Panc1 (cell line): ENCODE results near the gene TTLL11. TPM values are rescaled to one million over a fixed set of nuclear protein-coding genes. Genes with fewer than 3 reads are reported as not detected.

Source experiments
- ATAC-seq: fragments of 200-7000 bp; cut with Tn5 transposase; 2 replicates; pipeline ENCODE4 v1.9.1; 2020; ENCODE audit warnings: mild to moderate bottlenecking, moderate library complexity
- BruUV-seq: library from RNA; stranded (reverse); fragments of 400-500 nt; replicated peaks from 2 replicates; lab custom pipeline; 2021; lab: Mats Ljungman, UMichigan
- CTCF ChIA-PET: fragments of 300-600 bp; sonication (Branson Sonifier 250); formaldehyde crosslinking; loops from one replicate; lab custom pipeline; 2022; ENCODE audit warnings: antibody characterized with exemption; lab: Charles Lee
- POLR2A ChIA-PET: fragments of 300-600 bp; sonication (Branson Sonifier 250); formaldehyde crosslinking; loops from one replicate; lab custom pipeline; 2022; ENCODE audit warnings: antibody characterized with exemption; lab: Charles Lee
- DNase-seq: peaks from one replicate; pipeline ENCODE4 v3.0.0-alpha.2; 2010; ENCODE audit warnings: low read depth, low spot score
- H3K27ac ChIP-seq: 2 replicates; pipeline ENCODE4 v1.5.1; 2011; ENCODE audit warnings: mild to moderate bottlenecking, low read length, inconsistent platforms
- H3K27me3 ChIP-seq: fragments of 200-500 bp; sonication (Bioruptor generic); 2 replicates; pipeline ENCODE4 v1.6.0; 2014; ENCODE audit warnings: low read length, inconsistent platforms; ENCODE audit not compliant: control insufficient read depth, insufficient read depth
- H3K36me3 ChIP-seq: fragments of 200-500 bp; sonication (Bioruptor generic); 2 replicates; pipeline ENCODE4 v1.5.1; 2014; ENCODE audit warnings: inconsistent platforms, mild to moderate bottlenecking, low read length, moderate library complexity; ENCODE audit not compliant: control insufficient read depth, insufficient read depth
- H3K4me1 ChIP-seq: 2 replicates; pipeline ENCODE4 v1.5.1; 2011; ENCODE audit warnings: inconsistent platforms, mild to moderate bottlenecking, low read length, moderate library complexity; ENCODE audit not compliant: control insufficient read depth, insufficient read depth
- H3K4me3 ChIP-seq, 2 experiments: 2 replicates each; pipeline ENCODE4 v1.5.1; 2011 to 2012; ENCODE audit warnings: low read depth in 2 of 2, low read length in 2 of 2, mild to moderate bottlenecking in 2 of 2, inconsistent platforms in 1 of 2, moderate library complexity in 1 of 2
- H3K9me3 ChIP-seq: fragments of 200-500 bp; sonication (Bioruptor generic); 2 replicates; pipeline ENCODE4 v1.5.1; 2014; ENCODE audit warnings: low read depth, mild to moderate bottlenecking, inconsistent platforms, low read length, moderate library complexity; ENCODE audit not compliant: control insufficient read depth, insufficient read depth
- CTCF ChIP-seq: fragments of 450-650 bp; IDR thresholded peaks from 2 replicates; pipeline ENCODE4 v1.5.1; 2017; ENCODE audit warnings: mild to moderate bottlenecking
- POLR2AphosphoS5 ChIP-seq: IDR thresholded peaks from 2 replicates; pipeline ENCODE4 v1.6.1; 2012; ENCODE audit warnings: mild to moderate bottlenecking, low read depth, low read length, moderate library complexity
- SIN3A ChIP-seq: IDR thresholded peaks from 2 replicates; pipeline ENCODE4 v1.6.1; 2012; ENCODE audit warnings: low read depth, mild to moderate bottlenecking, low read length, moderate library complexity, borderline replicate concordance; ENCODE audit not compliant: insufficient read depth
- TCF7L2 ChIP-seq: IDR thresholded peaks from 2 replicates; pipeline ENCODE4 v1.6.1; 2011; ENCODE audit warnings: mild to moderate bottlenecking, low read depth, low read length, inconsistent platforms
- in situ Hi-C: cut with HindIII; loops from 2 replicates; pipeline ENCODE4 v1.10.0; 2016; ENCODE audit warnings: low sequenced_read_pairs, low pct_unique_long_range_greater_than_20kb
- intact Hi-C: fragments of 100-400 bp; cut with micrococcal nuclease; formaldehyde crosslinking; loops from one replicate; pipeline ENCODE4 v1.10.0; 2022; ENCODE audit not compliant: unreplicated experiment
- total RNA-seq: library from RNA; stranded (reverse); gene quantifications from one replicate; pipeline ENCODE4 v1.2.1, GENCODE V29; 2021; ENCODE audit not compliant: unreplicated experiment
- TF ChIP-seq, protein P1 (sequence below), 2 experiments: IDR thresholded peaks; 2 replicates each; pipeline ENCODE4 v1.6.1; 2011 to 2012; ENCODE audit warnings: low read depth in 2 of 2, control low read depth in 1 of 2, low read length in 1 of 2, mild to moderate bottlenecking in 1 of 2, moderate library complexity in 1 of 2; ENCODE audit not compliant: insufficient read depth in 1 of 2

The TTLL11 gene
- total RNA-seq, 1 experiment from 2014 or later = 1.1 TPM

DNA sequence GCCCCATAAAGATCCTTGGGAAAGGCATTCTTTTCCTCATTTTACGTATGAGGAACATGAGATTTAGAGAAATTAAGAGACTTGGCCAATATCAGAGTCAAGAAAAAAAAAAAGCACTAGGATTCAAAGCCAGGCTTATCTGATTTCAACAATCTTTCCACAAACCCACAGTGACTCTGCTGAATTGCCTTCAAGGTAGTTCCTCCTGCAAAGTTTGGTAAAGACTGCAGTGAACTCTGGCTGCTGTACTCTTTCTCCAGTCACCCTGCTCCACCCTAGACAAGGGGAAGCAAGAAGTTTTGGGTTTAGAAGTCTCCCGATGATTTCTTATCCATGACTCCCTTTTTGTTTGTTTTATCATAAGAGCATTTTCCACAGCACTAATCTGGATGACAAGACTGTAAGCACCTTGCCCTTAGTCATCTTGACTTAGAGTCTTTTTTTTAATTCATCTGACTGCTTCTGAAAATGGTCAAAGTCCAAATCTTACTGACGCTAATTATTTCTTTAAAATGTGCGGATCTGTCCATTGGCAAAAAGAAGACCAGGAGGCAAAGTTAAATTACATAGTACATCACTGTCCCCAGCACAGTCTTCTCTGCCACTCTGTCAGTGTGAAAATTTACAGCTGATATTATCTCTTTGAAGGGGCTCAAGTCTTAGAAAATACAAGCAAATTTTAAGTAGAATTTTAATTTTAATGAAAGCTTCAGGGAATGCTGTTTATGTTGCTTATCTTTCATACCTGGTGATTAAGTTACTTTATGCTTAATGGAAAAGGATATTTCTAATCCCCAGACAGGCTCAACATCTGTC is 180.1 kb downstream of the TTLL11 start:
- no peak overlapping the region for H3K4me3 ChIP-seq
- no peak overlapping the region for H3K27ac ChIP-seq
- ChIA-PET CTCF (no interaction called here), POLR2A (no interaction called here)
- DNase-seq (no peak), ATAC-seq (no peak)
- no peaks in the 10 kb centered on the region for H3K36me3 ChIP-seq
- TF ChIP-seq POLR2AphosphoS5 = no peak
- in situ Hi-C loops = no loop called here
- H3K27me3 ChIP-seq = no peaks in the 10 kb centered on the region
- intact Hi-C loops = no loop called here
- no TSS peak for BruUV-seq
- no peaks in the 10 kb centered on the region for H3K9me3 ChIP-seq
- H3K4me1 ChIP-seq = no peaks in the 10 kb centered on the region

DNA sequence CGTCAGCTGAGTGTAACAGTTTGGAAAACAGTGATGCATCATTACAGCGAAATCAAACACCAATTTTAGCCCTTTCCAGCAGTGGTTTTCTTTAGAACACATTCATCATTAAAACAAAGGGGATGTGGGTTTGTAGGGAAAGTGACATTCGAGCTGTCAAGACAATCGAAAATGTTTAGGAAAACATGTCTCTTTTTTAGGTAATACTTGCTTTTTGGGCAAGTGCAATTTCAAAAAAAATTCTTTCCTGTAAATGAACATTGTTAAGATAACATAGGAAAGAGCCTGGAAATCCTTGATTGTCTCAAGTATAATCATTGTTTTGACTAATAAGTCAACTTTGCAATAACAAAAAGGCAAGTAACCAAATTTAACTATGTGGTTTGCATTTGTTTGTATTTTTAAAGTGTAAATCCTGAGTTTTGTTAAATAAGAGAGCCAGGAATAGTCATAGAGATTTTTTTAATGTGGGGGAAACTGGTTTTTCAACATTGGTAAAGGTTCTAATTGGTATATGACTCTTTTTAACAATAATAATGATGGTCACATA is 182.5 kb downstream of the TTLL11 start:
- no peak for TF ChIP-seq SIN3A
- TF ChIP-seq, protein P1, sequence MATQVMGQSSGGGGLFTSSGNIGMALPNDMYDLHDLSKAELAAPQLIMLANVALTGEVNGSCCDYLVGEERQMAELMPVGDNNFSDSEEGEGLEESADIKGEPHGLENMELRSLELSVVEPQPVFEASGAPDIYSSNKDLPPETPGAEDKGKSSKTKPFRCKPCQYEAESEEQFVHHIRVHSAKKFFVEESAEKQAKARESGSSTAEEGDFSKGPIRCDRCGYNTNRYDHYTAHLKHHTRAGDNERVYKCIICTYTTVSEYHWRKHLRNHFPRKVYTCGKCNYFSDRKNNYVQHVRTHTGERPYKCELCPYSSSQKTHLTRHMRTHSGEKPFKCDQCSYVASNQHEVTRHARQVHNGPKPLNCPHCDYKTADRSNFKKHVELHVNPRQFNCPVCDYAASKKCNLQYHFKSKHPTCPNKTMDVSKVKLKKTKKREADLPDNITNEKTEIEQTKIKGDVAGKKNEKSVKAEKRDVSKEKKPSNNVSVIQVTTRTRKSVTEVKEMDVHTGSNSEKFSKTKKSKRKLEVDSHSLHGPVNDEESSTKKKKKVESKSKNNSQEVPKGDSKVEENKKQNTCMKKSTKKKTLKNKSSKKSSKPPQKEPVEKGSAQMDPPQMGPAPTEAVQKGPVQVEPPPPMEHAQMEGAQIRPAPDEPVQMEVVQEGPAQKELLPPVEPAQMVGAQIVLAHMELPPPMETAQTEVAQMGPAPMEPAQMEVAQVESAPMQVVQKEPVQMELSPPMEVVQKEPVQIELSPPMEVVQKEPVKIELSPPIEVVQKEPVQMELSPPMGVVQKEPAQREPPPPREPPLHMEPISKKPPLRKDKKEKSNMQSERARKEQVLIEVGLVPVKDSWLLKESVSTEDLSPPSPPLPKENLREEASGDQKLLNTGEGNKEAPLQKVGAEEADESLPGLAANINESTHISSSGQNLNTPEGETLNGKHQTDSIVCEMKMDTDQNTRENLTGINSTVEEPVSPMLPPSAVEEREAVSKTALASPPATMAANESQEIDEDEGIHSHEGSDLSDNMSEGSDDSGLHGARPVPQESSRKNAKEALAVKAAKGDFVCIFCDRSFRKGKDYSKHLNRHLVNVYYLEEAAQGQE (IDR thresholded peaks at IDR 0.05; ENCODE audit: insufficient read depth in 1 of 2, low read depth in 2 of 2, low read length in 1 of 2) = no peak
- no peak for TF ChIP-seq POLR2AphosphoS5
- no peak for TF ChIP-seq CTCF
- TF ChIP-seq TCF7L2 = no peak
- BruUV-seq = no TSS peak
- no peak for ATAC-seq
- H3K4me1 ChIP-seq = no peaks in the 10 kb centered on the region
- H3K27me3 ChIP-seq = no peaks in the 10 kb centered on the region
- intact Hi-C loops = no loop called here
- ChIA-PET POLR2A (no interaction called here), CTCF (no interaction called here)
- H3K36me3 ChIP-seq = no peaks in the 10 kb centered on the region
- no peaks in the 10 kb centered on the region for H3K9me3 ChIP-seq
- no peak overlapping the region for H3K4me3 ChIP-seq
- in situ Hi-C loops = no loop called here
- H3K27ac ChIP-seq = no peak overlapping the region
- DNase-seq = no peak

- in situ Hi-C loops = no loop called here
- ChIA-PET CTCF (no interaction called here), POLR2A (no interaction called here)
- no peaks in the 10 kb centered on the region for H3K36me3 ChIP-seq
- intact Hi-C loops = no loop called here
- ATAC-seq = no peak
- no peak overlapping the region for H3K4me3 ChIP-seq
- no peaks in the 10 kb centered on the region for H3K27me3 ChIP-seq
- TF ChIP-seq, protein P1 (IDR thresholded peaks at IDR 0.05; ENCODE audit: insufficient read depth in 1 of 2, low read depth in 2 of 2, low read length in 1 of 2) = no peak
- TF ChIP-seq CTCF (no peak), POLR2AphosphoS5 (no peak), SIN3A (no peak), TCF7L2 (no peak)
- BruUV-seq = no TSS peak
- DNase-seq = no peak
- H3K4me1 ChIP-seq = no peaks in the 10 kb centered on the region
- no peak overlapping the region for H3K27ac ChIP-seq
- H3K9me3 ChIP-seq = no peaks in the 10 kb centered on the region
Observed at GRCh38 chr9:121909111-121909510, 184.0 kb downstream of the TTLL11 start.
